ENCODE results near the gene VRK3.
"Not testable (repeated sequence)": the region's sequence is repeated elsewhere in the genome, so short reads cannot be mapped to it uniquely, and the experiment has no call there.

VRK3 gene

DNA sequence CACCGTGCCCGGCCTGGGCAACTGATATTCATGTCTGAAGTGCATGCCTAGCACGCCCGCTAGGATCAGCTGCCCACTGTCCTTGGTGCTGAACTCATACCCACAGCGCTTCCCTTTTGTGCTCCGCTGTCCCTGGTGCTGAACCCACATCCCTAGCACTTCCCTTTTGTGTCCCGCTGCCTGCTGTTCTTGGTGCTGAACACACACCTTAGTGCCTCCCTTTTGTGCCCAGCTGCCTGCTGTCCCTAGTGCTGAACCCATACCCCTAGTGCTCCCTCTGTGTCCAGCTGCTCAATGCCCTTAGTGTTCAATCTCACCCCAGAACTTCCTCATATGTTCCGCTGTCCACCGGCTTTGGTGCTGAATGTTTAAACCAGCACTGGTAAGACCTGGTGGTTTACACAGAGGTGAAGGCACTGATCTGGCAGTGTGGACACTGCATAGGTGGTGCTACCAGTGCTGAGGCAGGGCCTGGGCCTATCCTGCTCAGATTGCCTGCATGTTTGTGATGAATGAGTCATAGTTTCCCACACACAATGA lies 37.9 kb downstream of the VRK3 start:
- DNase-seq (ENCODE audit: low read depth), result peak; percentile 31

DNA sequence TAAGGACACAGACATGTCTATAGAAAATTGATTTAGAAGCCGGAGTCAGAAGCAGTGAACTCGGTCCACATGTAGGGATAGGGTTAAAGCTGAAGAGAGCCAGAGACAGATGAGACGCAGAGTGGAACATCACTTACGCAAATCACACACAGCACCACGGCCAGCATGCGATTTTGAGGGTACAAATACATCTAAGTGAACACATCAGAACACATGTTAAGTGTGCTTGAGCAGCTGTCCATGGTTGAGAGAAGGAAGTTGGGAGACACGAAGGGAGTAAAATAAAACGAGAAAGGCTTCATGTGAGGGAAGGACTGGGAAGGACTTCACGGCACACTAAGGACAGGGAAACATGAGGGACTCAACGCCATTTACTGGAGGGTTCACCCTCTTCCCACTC lies 38.8 kb downstream of the VRK3 start:
- no peak for DNase-seq (ENCODE audit: low read depth)

DNA sequence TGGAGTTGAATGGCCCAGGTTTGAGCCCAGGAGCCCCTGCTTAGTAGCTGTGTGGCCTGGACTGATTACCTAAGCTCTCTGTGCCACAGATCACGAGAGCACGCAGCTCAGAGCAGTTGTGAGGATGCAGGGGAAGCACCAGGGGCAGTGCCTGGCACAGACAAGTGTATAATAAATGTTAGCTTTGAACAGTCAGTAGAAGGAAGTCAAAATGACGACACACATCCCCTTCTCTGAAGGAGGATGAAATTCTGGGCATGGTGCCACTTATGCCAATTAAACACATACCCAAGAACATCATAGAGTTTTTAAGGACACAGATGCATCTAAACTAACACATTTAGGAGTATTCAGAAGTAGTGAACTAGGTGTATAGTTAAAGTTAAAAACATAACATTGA lies 39.3 kb downstream of the VRK3 start:
- no peak for DNase-seq (ENCODE audit: low read depth)

GRCh38 chr19:49984491-49984890 lies 40.7 kb downstream of the VRK3 start:
- DNase-seq (ENCODE audit: low read depth), result no peak

DNA sequence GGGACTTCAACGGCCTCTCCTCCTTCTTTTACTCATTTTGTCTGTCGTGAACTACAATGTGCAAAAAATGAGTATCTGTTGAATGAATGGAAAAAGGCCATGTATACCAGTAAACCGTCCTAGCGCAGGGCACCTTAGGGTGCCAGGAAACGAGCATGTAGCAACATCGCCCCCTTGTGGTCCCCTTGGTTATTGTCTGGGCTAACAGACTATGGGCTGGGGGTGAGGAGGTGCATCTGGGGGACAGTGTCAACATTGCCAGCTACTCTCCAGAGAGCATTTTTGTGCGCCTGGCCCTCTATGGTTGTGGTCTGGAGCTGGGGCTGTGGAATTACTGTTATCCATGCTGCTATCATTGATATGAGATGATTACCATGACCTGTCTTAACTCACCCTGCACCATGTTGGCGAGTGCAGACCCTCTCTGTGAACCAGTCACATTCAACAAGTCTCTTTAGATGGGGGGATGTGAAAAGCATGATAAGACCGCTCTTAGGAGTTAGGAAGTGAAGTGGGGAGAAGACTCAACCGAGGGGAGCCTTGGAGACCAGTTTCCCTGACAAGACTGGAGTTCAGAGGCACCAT lies 41.4 kb downstream of the VRK3 start:
- peak; percentile 68 for DNase-seq (ENCODE audit: low read depth)

- no peak for DNase-seq (ENCODE audit: low read depth)
Measured at GRCh38 chr19:49981603-49982593, 43.3 kb downstream of the VRK3 start.

GRCh38 chr19:49978324-49978723 lies 46.8 kb downstream of the VRK3 start:
- no peak for DNase-seq (ENCODE audit: low read depth)

GRCh38 chr19:49977881-49978280 lies 47.3 kb downstream of the VRK3 start:
- DNase-seq (ENCODE audit: low read depth), result no peak

GRCh38 chr19:49977076-49977475 lies 48.1 kb downstream of the VRK3 start:
- no peak for DNase-seq (ENCODE audit: low read depth)

DNA sequence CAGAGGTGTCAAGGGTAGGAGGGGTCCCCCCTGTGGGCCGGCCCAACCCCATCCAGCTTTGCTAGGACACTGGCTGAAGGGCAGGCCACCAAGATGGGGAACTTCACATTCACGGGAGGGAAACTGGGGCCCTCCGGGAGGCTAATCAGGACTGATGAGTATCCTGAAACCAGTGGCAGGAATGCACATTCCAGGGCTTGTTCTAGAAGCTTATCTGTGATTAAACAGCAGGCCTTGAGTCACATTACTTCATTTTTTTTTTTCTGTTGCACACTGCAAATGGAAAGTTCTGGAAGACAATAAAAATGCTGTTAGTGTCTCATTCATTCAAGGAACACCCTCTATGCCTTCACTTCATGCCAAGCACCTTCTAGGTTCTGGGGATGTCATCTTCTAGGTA lies 48.7 kb downstream of the VRK3 start:
- DNase-seq (ENCODE audit: low read depth), result no peak

DNA sequence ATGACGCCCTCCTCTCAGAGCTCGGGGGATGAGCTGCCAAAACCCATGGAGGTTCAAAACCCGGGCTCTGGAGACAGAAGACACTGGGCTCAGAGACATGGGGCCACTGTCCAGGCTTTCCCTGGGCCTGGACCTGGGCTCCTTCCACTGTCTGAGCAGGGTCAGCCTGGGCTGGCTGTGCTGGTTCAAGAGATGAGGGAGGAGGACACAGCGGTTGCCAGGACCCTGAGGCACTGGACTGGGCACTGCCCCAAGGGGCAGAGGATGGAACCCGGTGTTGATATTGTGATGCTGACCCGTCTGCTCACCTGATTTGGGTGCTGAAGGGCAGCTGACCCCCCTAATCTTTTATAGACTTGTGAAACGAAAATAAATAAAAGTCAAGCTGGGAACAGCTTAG lies 50.1 kb downstream of the VRK3 start:
- DNase-seq (ENCODE audit: low read depth), result no peak

GRCh38 chr19:49973987-49974386 lies 51.2 kb downstream of the VRK3 start:
- no peak for DNase-seq (ENCODE audit: low read depth)

DNA sequence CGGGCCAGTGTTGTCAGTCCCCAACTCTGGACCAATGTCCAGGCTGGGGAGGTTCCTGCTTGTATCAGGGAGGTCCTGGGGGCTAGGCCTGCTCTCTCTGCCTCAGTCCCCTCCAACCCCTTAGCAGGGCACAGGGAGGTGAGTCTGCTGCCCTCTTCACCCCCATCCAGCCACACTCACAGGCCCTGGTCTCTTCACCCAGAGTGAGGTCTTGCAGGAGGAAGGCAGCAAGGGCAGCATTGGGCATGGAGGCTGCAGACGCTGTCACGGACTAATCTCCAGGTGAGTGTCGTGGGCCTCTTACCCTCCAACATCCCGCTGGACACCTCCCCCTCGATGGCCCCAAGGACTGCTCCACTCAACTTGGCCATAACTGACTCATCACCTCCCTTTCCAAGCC lies 52.3 kb downstream of the VRK3 start:
- DNase-seq (ENCODE audit: low read depth), result no peak

DNA sequence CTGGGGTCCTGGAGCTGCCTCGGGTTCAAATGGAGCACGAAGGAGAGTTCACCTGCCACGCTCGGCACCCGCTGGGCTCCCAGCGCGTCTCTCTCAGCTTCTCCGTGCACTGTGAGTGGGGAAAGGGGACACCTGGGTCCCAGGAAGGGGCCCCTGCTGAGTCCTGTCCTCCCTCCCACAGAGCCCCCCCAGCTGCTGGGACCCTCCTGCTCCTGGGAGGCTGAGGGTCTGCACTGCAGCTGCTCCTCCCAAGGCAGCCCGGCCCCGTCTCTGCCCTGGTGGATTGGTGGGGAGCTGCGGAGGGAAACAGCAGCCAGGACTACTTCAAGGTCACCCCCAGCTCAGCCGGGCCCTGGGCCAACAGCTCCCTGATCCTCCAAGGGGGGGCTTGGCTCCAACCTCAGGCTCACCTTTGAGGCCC lies 53.2 kb downstream of the VRK3 start:
- DNase-seq (ENCODE audit: low read depth), result no peak

DNA sequence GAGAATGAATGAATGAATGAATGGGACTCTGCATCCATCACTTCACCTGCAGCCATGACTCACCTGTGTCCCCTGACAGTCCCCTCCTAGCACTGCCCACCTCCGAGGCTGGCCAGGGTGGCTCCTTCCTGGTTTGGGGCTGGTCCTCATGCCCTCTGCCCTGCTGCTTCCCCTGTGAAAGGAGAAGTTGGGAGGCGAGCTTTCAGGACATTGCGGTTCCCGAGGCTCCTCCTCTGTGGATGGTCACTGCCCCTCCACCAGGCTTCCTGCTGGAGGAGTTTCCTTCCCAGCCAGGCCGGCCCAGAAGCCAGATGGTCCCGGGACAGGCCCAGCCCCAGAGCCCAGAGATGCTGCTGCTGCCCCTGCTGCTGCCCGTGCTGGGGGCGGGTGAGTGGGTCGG lies 55.8 kb downstream of the VRK3 start:
- not testable (repeated sequence) for DNase-seq (ENCODE audit: low read depth)

DNA sequence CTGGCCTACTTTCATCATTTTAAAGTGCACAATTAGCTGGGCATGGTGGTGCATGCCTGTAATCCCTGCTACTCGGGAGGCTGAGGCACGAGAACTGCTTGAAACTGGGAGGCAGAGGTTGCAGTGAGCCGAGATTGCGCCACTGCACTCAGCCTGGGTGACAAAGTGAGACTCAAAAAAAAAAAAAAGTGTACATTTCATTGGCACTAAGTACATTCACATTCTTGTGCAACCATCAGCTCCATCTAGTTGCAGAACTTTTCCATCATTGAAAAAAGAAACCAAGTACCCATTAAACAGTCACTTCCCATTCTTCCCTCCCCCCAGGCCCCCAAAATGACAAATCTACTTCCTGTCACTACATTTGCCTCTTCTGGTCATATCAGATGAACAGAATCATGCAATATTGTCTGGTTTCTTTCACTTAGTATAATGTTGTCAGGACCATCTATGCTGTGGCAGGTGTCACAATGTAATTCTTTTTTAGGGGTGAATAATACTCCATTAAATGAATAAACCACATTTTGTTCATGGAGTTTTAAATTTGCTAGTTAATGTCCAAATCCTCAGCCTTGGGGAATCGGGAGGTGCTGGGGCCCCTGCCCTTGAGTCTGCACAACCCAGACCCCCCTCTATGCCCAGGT lies 56.8 kb downstream of the VRK3 start:
- no peak for DNase-seq (ENCODE audit: low read depth)

- DNase-seq (ENCODE audit: low read depth), result not testable (repeated sequence)
Measured at GRCh38 chr19:49960980-49961379, 64.2 kb downstream of the VRK3 start, which contains the start of gene SIGLEC11. Gene SIGLEC11, minus strand, starts transcription at chr19:49961172. Its CDS starts 91 bp downstream, at chr19:49961081.

DNA sequence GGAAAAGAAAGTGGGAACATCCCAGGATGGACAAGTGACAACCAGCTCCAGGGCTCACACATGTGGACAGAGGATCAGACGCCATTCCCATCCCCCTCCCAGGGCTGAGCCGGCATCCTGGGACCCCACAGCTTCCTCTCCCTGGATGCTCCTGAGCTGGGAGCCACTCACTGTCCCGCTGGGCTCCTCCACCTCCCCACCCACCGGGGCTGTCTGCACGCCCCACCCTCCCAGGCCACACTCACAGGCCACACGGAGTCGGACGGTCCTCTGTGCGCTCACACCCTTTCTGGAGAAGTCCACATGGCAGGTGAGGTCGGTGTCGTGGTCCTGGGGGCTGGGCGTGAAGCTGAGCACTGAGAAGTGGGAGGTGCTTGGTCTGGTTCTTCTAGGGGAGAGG lies 65.3 kb downstream of the VRK3 start:
- DNase-seq (ENCODE audit: low read depth), result not testable (repeated sequence)

DNA sequence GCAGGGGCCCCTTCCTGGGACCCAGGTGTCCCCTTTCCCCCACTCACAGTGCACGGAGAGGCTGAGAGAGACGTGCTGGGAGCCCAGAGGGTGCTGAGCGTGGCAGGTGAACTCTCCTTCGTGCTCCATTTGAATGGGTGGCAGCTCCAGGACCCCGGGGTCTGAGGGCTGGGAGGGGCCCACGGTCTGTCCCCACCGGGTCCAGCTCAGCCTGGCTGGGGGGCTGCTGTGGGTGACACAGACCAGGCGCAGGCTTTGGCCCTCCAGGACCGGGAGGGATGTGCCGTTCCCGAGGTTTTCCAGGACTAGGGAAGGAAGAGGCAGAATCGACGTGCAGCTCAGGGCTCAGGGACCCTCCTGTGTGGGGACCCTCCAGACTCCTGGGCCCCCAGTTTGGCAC lies 66.6 kb downstream of the VRK3 start:
- not testable (repeated sequence) for DNase-seq (ENCODE audit: low read depth)

- not testable (repeated sequence) for DNase-seq (ENCODE audit: low read depth)
Measured at GRCh38 chr19:49958144-49958543, 67.0 kb downstream of the VRK3 start.

DNA sequence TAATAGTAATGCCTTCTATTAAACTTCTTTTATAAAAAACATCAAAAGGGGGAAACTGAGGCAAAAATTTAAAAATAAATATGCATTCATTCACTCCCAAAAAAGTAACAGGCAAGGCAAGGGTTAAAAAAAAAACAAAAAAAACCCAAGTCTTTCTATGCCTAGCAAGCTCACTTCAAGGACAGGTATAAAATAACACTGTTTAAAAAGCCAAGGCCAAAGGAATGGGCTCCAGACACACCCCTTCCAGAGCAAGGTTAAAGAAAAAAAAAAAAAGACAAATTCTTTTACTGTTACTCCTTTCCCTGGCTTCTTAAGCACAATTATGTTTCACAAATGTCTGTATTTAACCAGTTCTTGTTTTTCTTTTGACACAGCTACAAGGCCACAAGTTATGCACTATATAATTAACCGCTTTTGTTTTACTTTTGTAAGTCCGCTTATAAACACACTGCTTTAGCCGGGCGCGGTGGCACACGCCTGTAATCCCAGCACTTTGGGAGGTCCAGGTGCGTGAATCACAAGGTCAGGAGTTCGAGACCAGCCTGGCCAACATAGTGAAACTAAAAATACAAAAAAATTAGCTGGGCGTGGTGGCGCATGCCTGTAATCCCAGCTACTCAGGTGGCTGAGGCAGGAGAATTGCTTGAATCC lies 67.8 kb downstream of the VRK3 start:
- DNase-seq (ENCODE audit: low read depth), result no peak

DNA sequence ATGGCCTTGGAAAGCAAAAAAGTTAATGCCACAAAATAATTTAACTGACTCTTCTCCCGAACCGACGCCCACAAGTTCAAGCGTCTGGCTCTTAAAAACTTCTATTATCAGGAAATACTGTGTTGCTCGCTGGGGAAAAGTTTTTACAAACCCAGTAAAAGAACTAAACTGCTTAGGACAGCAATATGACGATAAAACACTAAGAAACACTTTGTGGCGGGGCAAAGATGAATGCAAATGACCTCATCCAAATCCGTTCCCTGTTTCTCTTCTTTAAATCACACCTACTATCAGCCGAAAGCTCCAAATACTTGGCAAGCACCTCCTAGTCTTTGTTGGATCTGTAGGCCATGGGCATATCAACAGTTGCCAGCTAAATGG lies 69.1 kb downstream of the VRK3 start:
- DNase-seq (ENCODE audit: low read depth), result no peak

Measured in stimulated activated CD4-positive, alpha-beta T cell treated with anti-CD3 and anti-CD28 coated beads, Interleukin-2, amount 100 ng/mL, for 4 hours (primary cell).